Liver (tissue), 3 donors: ENCODE data around the gene CACNG3.

Experiments
- HNF4A ChIP-seq, 2 donors: conservative IDR thresholded peaks; 2 replicates each; pipeline ENCODE4 v1.6.1; 2016; ENCODE audit warnings: antibody characterized with exemption in 2 of 2, mild to moderate bottlenecking in 2 of 2
- HNF4G ChIP-seq: IDR thresholded peaks from 2 replicates; pipeline ENCODE4 v1.6.1; 2016; ENCODE audit warnings: antibody characterized with exemption
- RAD21 ChIP-seq, 2 donors: IDR thresholded peaks; 2 replicates each; pipeline ENCODE4 v1.6.1; 2016; ENCODE audit warnings: antibody characterized with exemption in 2 of 2, mild to moderate bottlenecking in 2 of 2
- SP1 ChIP-seq: IDR thresholded peaks from 2 replicates; pipeline ENCODE4 v1.6.1; 2018; ENCODE audit warnings: antibody characterized with exemption, mild to moderate bottlenecking
- TF ChIP-seq, protein P1 (sequence below): IDR thresholded peaks from 2 replicates; pipeline ENCODE4 v1.6.1; 2016; ENCODE audit warnings: antibody characterized with exemption
- TF ChIP-seq, protein P2 (sequence below): fragments of 150-350 bp; IDR thresholded peaks from 2 replicates; pipeline ENCODE4 v1.5.1; 2017; ENCODE audit warnings: improper control_type of control experiment, low read depth, low read length; ENCODE audit not compliant: missing input control
- TF ChIP-seq, protein P3 (sequence below): IDR thresholded peaks from 2 replicates; pipeline ENCODE4 v1.6.1; 2016; ENCODE audit warnings: antibody characterized with exemption
- donor health status: healthy.
- donor health status: healthy.

DNA sequence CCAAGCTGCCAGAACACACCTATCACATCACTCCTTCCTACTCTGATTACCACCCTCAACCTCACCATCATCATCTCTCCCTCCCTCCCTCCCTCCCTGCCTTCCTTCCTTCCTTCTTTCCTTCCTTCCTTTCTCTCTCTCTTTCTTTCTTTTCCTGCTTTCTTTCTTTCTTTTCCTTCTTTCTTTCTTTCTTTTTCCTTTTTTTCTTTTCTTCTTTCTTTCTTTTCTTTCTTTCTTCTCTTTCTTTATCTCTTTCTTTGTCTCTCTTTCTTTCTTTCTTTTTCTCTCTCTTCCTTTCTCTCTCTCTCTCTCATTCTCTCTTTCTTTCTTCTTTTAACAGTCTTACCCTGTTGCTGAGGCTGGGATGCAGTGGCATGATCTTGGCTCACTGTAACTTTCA lies 59.2 kb downstream of the CACNG3 start:
- TF ChIP-seq, protein P1, sequence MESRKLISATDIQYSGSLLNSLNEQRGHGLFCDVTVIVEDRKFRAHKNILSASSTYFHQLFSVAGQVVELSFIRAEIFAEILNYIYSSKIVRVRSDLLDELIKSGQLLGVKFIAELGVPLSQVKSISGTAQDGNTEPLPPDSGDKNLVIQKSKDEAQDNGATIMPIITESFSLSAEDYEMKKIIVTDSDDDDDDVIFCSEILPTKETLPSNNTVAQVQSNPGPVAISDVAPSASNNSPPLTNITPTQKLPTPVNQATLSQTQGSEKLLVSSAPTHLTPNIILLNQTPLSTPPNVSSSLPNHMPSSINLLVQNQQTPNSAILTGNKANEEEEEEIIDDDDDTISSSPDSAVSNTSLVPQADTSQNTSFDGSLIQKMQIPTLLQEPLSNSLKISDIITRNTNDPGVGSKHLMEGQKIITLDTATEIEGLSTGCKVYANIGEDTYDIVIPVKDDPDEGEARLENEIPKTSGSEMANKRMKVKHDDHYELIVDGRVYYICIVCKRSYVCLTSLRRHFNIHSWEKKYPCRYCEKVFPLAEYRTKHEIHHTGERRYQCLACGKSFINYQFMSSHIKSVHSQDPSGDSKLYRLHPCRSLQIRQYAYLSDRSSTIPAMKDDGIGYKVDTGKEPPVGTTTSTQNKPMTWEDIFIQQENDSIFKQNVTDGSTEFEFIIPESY = no peak
- TF ChIP-seq SP1 (no peak), RAD21 (IDR thresholded peaks at IDR 0.05) (no peak), HNF4A (conservative IDR thresholded peaks at IDR 0.05) (no peak), HNF4G (no peak)
- TF ChIP-seq, protein P2, sequence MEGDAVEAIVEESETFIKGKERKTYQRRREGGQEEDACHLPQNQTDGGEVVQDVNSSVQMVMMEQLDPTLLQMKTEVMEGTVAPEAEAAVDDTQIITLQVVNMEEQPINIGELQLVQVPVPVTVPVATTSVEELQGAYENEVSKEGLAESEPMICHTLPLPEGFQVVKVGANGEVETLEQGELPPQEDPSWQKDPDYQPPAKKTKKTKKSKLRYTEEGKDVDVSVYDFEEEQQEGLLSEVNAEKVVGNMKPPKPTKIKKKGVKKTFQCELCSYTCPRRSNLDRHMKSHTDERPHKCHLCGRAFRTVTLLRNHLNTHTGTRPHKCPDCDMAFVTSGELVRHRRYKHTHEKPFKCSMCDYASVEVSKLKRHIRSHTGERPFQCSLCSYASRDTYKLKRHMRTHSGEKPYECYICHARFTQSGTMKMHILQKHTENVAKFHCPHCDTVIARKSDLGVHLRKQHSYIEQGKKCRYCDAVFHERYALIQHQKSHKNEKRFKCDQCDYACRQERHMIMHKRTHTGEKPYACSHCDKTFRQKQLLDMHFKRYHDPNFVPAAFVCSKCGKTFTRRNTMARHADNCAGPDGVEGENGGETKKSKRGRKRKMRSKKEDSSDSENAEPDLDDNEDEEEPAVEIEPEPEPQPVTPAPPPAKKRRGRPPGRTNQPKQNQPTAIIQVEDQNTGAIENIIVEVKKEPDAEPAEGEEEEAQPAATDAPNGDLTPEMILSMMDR = no peak
- TF ChIP-seq, protein P3, sequence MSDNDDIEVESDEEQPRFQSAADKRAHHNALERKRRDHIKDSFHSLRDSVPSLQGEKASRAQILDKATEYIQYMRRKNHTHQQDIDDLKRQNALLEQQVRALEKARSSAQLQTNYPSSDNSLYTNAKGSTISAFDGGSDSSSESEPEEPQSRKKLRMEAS = no peak
